ENCODE data around the gene BCL7B. TPM values are rescaled to one million over a fixed set of nuclear protein-coding genes. Genes with fewer than 3 reads are reported as not detected.
"Not testable (repeated sequence)": the region's sequence is repeated elsewhere in the genome, so short reads cannot be mapped to it uniquely, and the experiment has no call there.

BCL7B gene
- 43.6 and 57.5 TPM in 2 replicates for total RNA-seq (2014; rRNA removed; shearing (Covaris generic))

- peak; percentile 68 for DNase-seq (ENCODE audit: low spot score)
- in situ Hi-C loops (cut with HindIII; ENCODE audit: low sequenced_read_pairs), result no loop called here
Observed at GRCh38 chr7:73557397-73558257, at the start of gene BCL7B. Gene BCL7B (minus strand): TSS chr7:73557690. CDS start chr7:73557578, 112 bp downstream.

- in situ Hi-C loops (cut with HindIII; ENCODE audit: low sequenced_read_pairs), result no loop called here
- no peak for DNase-seq (ENCODE audit: low spot score)
Observed at GRCh38 chr7:73605601-73606220, 48.2 kb upstream of the BCL7B start.

- DNase-seq (ENCODE audit: low spot score), result no peak
- in situ Hi-C loops (cut with HindIII; ENCODE audit: low sequenced_read_pairs), result no loop called here
Observed at GRCh38 chr7:73602721-73603651, 45.5 kb upstream of the BCL7B start.

DNA sequence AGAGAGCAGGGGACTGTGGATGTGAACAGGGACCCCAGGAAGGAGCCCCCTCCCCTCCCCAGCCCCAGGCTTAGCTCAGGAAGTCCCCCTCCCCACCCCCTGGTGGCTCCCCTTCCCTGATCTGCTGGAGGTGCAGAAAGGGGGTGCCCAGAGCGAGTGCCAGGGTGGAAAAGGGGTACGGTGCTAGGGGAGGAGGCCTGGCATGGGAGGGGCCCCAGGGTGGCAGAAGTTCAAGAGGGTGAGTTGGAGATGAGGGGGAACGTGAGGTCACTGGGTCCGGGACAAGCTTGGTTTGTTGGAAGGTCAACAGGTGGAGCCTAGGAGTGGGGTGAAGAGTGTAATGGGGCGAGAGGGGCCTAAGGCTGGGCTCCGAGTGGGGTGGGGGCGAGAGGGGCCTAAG, 42.4 kb upstream of the BCL7B start:
- in situ Hi-C loops (cut with HindIII; ENCODE audit: low sequenced_read_pairs), result no loop called here
- no peak for DNase-seq (ENCODE audit: low spot score)

DNA sequence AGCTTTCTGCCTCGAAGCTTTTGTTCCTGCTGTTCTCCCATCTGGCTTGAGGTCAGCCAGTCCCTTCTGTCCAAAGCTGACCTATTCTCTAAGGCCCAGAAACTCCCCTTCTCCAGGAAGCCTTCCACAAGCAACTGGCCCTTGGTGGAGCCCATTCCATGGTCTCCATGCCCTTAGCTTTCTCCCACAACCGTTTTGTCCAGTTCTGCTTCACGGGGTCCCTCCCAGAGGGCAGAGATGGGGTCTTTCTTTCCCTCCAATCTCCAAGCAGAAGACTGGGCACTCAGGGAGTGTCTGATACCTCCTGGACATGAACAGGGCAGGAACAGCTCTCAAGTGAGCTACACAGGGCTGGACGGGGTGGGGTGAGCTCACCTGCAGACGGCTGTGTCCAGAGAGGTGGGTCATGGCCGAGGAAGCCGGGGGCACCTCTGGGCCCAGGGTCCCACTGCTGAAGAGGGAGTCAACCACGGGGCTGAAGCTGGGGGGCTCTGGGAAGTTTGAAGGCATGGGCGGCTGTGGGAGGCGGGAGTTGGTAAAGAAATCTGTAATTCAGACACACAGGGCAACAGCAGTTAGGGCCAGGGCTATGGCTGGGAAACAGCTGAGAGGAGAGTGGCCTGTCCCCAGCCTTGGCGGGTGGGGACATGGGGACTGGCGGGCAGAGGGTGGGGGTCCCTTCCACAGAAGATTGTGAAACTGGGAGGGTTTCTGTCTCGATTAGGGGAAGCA, 41.8 kb upstream of the BCL7B start:
- in situ Hi-C loops (cut with HindIII; ENCODE audit: low sequenced_read_pairs), result no loop called here
- DNase-seq (ENCODE audit: low spot score), result no peak

DNA sequence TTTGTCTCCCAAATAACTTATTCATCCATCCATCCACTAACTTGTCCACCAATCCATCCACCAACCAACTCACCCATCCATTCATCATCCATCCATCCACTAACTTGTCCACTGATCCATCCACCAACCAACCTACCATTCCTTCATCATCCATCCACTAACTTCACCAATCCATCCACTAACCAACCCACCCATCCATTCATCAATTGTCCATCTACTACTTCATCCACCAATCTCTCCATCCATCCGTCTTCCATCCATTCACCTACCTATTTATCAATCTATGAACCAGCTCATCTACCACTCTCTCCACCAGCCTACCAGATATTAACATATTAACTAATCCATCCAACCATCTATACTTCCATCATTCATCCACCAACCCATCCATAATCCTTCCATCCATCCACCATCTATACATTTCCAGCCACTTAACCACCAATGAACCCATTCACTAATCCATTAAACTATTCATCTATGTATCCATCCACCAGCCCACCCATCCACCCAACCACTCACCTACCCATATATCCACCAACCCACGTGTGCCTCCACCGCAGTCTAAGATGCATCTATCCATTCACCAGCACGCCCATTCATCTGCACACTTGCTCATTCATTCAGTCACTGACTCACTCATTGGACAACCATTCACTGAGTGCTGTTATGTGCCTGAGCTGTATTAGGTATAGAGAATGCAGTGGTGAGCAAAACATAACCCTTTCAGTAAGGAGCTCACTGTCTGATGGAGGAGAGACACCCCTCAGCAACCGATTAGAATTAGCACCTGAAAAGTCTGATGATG, 40.7 kb upstream of the BCL7B start:
- in situ Hi-C loops (cut with HindIII; ENCODE audit: low sequenced_read_pairs), result no loop called here
- DNase-seq (ENCODE audit: low spot score), result no peak

DNA sequence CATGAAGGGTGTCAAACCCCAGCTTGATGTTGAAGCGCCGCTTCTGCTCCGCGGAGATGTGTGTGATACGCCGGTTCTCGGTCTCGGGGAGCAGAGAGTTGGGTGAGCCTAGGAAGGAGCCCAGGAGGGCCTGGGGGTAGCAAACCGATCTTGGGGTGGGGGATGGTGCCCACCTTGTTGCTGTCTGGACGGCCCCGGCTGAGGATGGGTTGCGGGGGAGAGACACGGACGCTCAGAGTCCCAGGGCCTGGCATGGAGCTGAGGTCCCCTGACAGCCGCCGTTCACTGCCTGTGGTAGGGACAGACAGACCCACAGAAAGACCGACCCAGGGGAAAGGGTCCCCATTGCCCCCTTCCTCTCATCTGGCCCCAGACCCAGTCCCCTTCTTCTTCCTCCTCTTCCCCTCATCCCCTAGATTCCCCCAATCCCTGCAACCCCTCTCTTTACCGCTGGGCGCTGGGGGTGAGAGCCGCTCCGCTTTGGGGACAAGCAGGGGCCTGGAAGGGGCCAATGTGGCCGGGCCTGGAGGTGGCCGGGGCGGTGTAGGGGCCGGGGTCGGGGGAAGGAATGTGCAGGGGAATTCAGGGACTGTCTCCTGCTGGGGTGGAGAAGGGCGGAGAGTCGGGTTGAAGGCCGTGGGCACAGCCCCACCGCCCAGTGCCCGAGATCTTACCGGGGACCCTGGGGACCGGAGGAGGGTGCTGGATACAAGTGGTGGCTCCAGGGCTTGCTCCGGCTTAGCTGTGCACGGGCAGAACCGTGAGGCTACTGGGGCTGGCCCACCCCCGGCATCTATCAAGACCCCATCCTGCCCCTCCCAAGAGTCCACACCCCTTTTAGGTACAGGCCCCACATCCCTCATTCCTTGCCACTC, 38.9 kb upstream of the BCL7B start:
- DNase-seq (ENCODE audit: low spot score), result no peak
- in situ Hi-C loops (cut with HindIII; ENCODE audit: low sequenced_read_pairs), result no loop called here

GRCh38 chr7:73595358-73595757, 37.9 kb upstream of the BCL7B start:
- in situ Hi-C loops (cut with HindIII; ENCODE audit: low sequenced_read_pairs), result no loop called here
- DNase-seq (ENCODE audit: low spot score), result no peak

- in situ Hi-C loops (cut with HindIII; ENCODE audit: low sequenced_read_pairs), result no loop called here
- DNase-seq (ENCODE audit: low spot score), result no peak
Observed at GRCh38 chr7:73593207-73594045, 35.9 kb upstream of the BCL7B start.

DNA sequence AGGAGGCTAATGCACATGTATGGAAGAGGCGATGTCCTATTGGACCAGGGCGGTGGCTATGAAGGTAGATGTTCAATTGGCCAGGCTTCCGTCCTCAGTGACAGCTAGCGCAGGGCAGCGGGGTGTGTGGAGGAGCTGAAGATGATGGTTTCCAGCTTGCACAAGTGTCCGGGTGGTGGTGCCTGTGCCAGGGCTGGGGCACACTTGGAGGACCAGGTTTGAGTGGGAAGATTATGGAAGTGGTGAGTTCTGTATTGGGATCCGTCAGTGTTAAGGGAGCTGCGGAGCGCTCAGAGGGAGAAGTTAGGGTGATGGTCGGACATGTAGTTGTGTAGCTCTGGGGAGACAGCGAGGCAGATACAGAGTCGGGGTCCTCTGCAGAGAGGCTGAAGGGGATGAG, 29.4 kb upstream of the BCL7B start:
- in situ Hi-C loops (cut with HindIII; ENCODE audit: low sequenced_read_pairs), result no loop called here

DNA sequence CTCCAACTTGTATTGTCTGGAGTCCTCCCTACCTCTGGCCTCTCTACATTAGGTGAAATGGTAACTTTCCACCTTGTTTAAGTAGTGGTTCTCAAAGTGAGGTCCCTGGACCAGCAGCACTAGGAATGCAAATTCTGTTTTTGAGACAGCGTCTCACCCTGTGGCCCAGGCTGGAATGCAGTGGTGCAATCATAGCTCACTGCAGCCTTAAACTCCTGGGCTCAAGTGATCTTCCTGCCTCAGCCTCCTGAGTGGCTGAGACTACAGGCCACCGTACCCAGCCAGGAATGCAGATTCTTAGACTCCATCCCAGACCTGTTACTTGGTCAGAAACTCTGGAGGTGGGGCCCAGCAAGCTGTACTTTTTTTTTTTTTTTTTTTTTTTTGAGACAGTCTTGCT, 27.7 kb upstream of the BCL7B start:
- DNase-seq (ENCODE audit: low spot score), result no peak
- in situ Hi-C loops (cut with HindIII; ENCODE audit: low sequenced_read_pairs), result no loop called here

More for the DNA sequence above, 29.4 kb upstream of the BCL7B start:
- no peak for DNase-seq (ENCODE audit: low spot score)

- no peak for DNase-seq (ENCODE audit: low spot score)
- in situ Hi-C loops (cut with HindIII; ENCODE audit: low sequenced_read_pairs), result no loop called here
Observed at GRCh38 chr7:73582664-73583202, 25.2 kb upstream of the BCL7B start.

GRCh38 chr7:73581006-73581405, 23.5 kb upstream of the BCL7B start:
- DNase-seq (ENCODE audit: low spot score); in situ Hi-C loops (cut with HindIII; ENCODE audit: low sequenced_read_pairs): not testable (repeated sequence)

GRCh38 chr7:73578342-73579128, 21.0 kb upstream of the BCL7B start, which contains the start of gene TBL2:
Gene TBL2 (minus strand): TSS chr7:73578579. CDS start chr7:73578549, 30 bp downstream.
- peak; percentile 99 for DNase-seq (ENCODE audit: low spot score)
- in situ Hi-C loops (cut with HindIII; ENCODE audit: low sequenced_read_pairs), result no loop called here

DNA sequence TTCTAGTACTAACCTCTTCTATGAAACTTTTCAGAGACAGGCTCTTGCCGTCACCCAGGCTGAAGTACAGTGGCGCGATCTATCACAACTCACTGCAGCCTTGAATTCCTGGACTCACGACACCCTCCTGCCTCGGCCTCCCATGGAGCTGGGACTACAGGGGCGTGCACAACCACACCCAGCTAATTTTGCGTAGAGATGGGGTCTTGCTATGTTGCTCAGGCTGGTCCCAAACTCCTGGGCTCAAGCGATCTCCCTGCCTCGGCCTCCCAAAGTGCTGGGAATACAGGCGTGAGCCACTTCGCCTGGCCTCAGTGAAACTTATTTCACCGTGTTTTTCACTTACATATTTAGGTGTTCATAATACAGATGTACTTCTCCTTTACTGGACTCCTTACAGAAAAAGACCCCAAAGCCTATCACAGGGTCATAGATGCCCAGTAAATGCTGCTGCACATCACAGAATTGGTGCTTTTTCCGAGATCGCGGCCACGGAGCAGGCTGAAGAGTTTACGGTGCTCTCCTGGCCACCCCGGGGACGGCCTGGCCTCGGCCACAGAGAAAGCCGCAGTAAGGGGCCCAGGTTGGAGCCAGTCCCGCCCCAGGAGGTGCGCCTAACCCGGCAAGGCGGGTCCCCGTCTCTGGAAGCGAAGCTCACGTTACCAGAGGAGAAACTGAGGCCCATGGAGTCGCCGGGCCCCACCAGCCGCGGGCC, 20.3 kb upstream of the BCL7B start:
- no peak for DNase-seq (ENCODE audit: low spot score)
- in situ Hi-C loops (cut with HindIII; ENCODE audit: low sequenced_read_pairs), result no loop called here
